DND-41 (cell line): ENCODE results near the gene GABRG3.

Source experiments
- CTCF ChIP-seq: IDR thresholded peaks from 2 replicates; pipeline ENCODE4 v1.5.1; 2012; ENCODE audit warnings: borderline replicate concordance, low read length, moderate library complexity, mild to moderate bottlenecking; ENCODE audit not compliant: poor library complexity, severe bottlenecking; ENCODE audit errors: extremely low read depth
- EZH2 ChIP-seq: IDR thresholded peaks from 3 replicates; pipeline ENCODE4 v1.6.1; 2012; ENCODE audit warnings: borderline replicate concordance, low read depth, mild to moderate bottlenecking, moderate library complexity, low read length, inconsistent platforms; ENCODE audit not compliant: severe bottlenecking

- TF ChIP-seq CTCF (no peak), EZH2 (no peak)
Measured at GRCh38 chr15:27054426-27054825, 83.4 kb downstream of the GABRG3 start.
